ENCODE measurements around the gene ACMSD.

The ACMSD gene

GRCh38 chr2:134865067-134865787, 26.8 kb downstream of the ACMSD start:
- Histone ChIP-seq H3K27ac (ENCODE audit: low read depth in 2 of 2, low read length in 2 of 2) (no peak overlapping the region), H3K36me3 (ENCODE audit: control insufficient read depth in 2 of 2, insufficient read depth in 2 of 2, low read length in 2 of 2) (no peaks in the 10 kb centered on the region), H3K9ac (ENCODE audit: low read depth in 1 of 2, low read length in 2 of 2) (no peak overlapping the region), H3K4me3 (ENCODE audit: low read length in 2 of 2) (no peak overlapping the region), H3K27me3 (ENCODE audit: control insufficient read depth in 2 of 2, insufficient read depth in 2 of 2, low read length in 2 of 2) (no peaks in the 10 kb centered on the region), H3K9me3 (ENCODE audit: control insufficient read depth in 2 of 2, low read length in 2 of 2) (no peaks in the 10 kb centered on the region), H3K4me1 (ENCODE audit: control insufficient read depth in 2 of 2, insufficient read depth in 2 of 2, low read length in 2 of 2) (no peaks in the 10 kb centered on the region)

- Histone ChIP-seq H3K4me3 (ENCODE audit: low read length in 2 of 2) (no peak overlapping the region), H3K9ac (ENCODE audit: low read depth in 1 of 2, low read length in 2 of 2) (no peak overlapping the region), H3K4me1 (ENCODE audit: control insufficient read depth in 2 of 2, insufficient read depth in 2 of 2, low read length in 2 of 2) (no peaks in the 10 kb centered on the region), H3K27me3 (ENCODE audit: control insufficient read depth in 2 of 2, insufficient read depth in 2 of 2, low read length in 2 of 2) (no peaks in the 10 kb centered on the region), H3K9me3 (ENCODE audit: control insufficient read depth in 2 of 2, low read length in 2 of 2) (no peaks in the 10 kb centered on the region), H3K27ac (ENCODE audit: low read depth in 2 of 2, low read length in 2 of 2) (no peak overlapping the region), H3K36me3 (ENCODE audit: control insufficient read depth in 2 of 2, insufficient read depth in 2 of 2, low read length in 2 of 2) (no peaks in the 10 kb centered on the region)
Observed at GRCh38 chr2:134866498-134867099, 28.2 kb downstream of the ACMSD start.

- Histone ChIP-seq H3K4me3 (ENCODE audit: low read length in 2 of 2) (no peak overlapping the region), H3K36me3 (ENCODE audit: control insufficient read depth in 2 of 2, insufficient read depth in 2 of 2, low read length in 2 of 2) (no peaks in the 10 kb centered on the region)
Observed at GRCh38 chr2:134869946-134870736, 31.7 kb downstream of the ACMSD start.

GRCh38 chr2:134873152-134873551, 34.7 kb downstream of the ACMSD start:
- Histone ChIP-seq H3K27me3 (ENCODE audit: control insufficient read depth in 2 of 2, insufficient read depth in 2 of 2, low read length in 2 of 2) (no peaks in the 10 kb centered on the region), H3K4me1 (ENCODE audit: control insufficient read depth in 2 of 2, insufficient read depth in 2 of 2, low read length in 2 of 2) (no peaks in the 10 kb centered on the region), H3K27ac (ENCODE audit: low read depth in 2 of 2, low read length in 2 of 2) (no peak overlapping the region), H3K9ac (ENCODE audit: low read depth in 1 of 2, low read length in 2 of 2) (no peak overlapping the region), H3K9me3 (ENCODE audit: control insufficient read depth in 2 of 2, low read length in 2 of 2) (no peaks in the 10 kb centered on the region), H3K4me3 (ENCODE audit: low read length in 2 of 2) (no peak overlapping the region), H3K36me3 (ENCODE audit: control insufficient read depth in 2 of 2, insufficient read depth in 2 of 2, low read length in 2 of 2) (no peaks in the 10 kb centered on the region)

More at GRCh38 chr2:134869946-134870736, 31.7 kb downstream of the ACMSD start:
- Histone ChIP-seq H3K27me3 (ENCODE audit: control insufficient read depth in 2 of 2, insufficient read depth in 2 of 2, low read length in 2 of 2) (no peaks in the 10 kb centered on the region), H3K4me1 (ENCODE audit: control insufficient read depth in 2 of 2, insufficient read depth in 2 of 2, low read length in 2 of 2) (no peaks in the 10 kb centered on the region), H3K9ac (ENCODE audit: low read depth in 1 of 2, low read length in 2 of 2) (no peak overlapping the region), H3K9me3 (ENCODE audit: control insufficient read depth in 2 of 2, low read length in 2 of 2) (no peaks in the 10 kb centered on the region), H3K27ac (ENCODE audit: low read depth in 2 of 2, low read length in 2 of 2) (no peak overlapping the region)

GRCh38 chr2:134875309-134875708, 36.9 kb downstream of the ACMSD start:
- H3K4me1 ChIP-seq (ENCODE audit: control insufficient read depth in 2 of 2, insufficient read depth in 2 of 2, low read length in 2 of 2), result no peaks in the 10 kb centered on the region
- no peak overlapping the region for H3K9ac ChIP-seq (ENCODE audit: low read depth in 1 of 2, low read length in 2 of 2)
- H3K9me3 ChIP-seq (ENCODE audit: control insufficient read depth in 2 of 2, low read length in 2 of 2), result no peaks in the 10 kb centered on the region
- H3K36me3 ChIP-seq (ENCODE audit: control insufficient read depth in 2 of 2, insufficient read depth in 2 of 2, low read length in 2 of 2), result no peaks in the 10 kb centered on the region
- no peak overlapping the region for H3K4me3 ChIP-seq (ENCODE audit: low read length in 2 of 2)
- H3K27ac ChIP-seq (ENCODE audit: low read depth in 2 of 2, low read length in 2 of 2), result no peak overlapping the region
- H3K27me3 ChIP-seq (ENCODE audit: control insufficient read depth in 2 of 2, insufficient read depth in 2 of 2, low read length in 2 of 2), result no peaks in the 10 kb centered on the region

GRCh38 chr2:134882773-134883172, 44.4 kb downstream of the ACMSD start:
- Histone ChIP-seq H3K9ac (ENCODE audit: low read depth in 1 of 2, low read length in 2 of 2) (no peak overlapping the region), H3K4me3 (ENCODE audit: low read length in 2 of 2) (no peak overlapping the region), H3K4me1 (ENCODE audit: control insufficient read depth in 2 of 2, insufficient read depth in 2 of 2, low read length in 2 of 2) (no peaks in the 10 kb centered on the region), H3K9me3 (ENCODE audit: control insufficient read depth in 2 of 2, low read length in 2 of 2) (no peaks in the 10 kb centered on the region), H3K27ac (ENCODE audit: low read depth in 2 of 2, low read length in 2 of 2) (no peak overlapping the region), H3K27me3 (ENCODE audit: control insufficient read depth in 2 of 2, insufficient read depth in 2 of 2, low read length in 2 of 2) (no peaks in the 10 kb centered on the region), H3K36me3 (ENCODE audit: control insufficient read depth in 2 of 2, insufficient read depth in 2 of 2, low read length in 2 of 2) (no peaks in the 10 kb centered on the region)

GRCh38 chr2:134883552-134884293, 45.3 kb downstream of the ACMSD start:
- Histone ChIP-seq H3K4me1 (ENCODE audit: control insufficient read depth in 2 of 2, insufficient read depth in 2 of 2, low read length in 2 of 2) (no peaks in the 10 kb centered on the region), H3K27me3 (ENCODE audit: control insufficient read depth in 2 of 2, insufficient read depth in 2 of 2, low read length in 2 of 2) (no peaks in the 10 kb centered on the region), H3K36me3 (ENCODE audit: control insufficient read depth in 2 of 2, insufficient read depth in 2 of 2, low read length in 2 of 2) (no peaks in the 10 kb centered on the region), H3K9me3 (ENCODE audit: control insufficient read depth in 2 of 2, low read length in 2 of 2) (no peaks in the 10 kb centered on the region), H3K4me3 (ENCODE audit: low read length in 2 of 2) (no peak overlapping the region), H3K9ac (ENCODE audit: low read depth in 1 of 2, low read length in 2 of 2) (no peak overlapping the region), H3K27ac (ENCODE audit: low read depth in 2 of 2, low read length in 2 of 2) (no peak overlapping the region)

GRCh38 chr2:134884435-134884834, 46.0 kb downstream of the ACMSD start:
- no peak overlapping the region for H3K27ac ChIP-seq (ENCODE audit: low read depth in 2 of 2, low read length in 2 of 2)
- H3K9me3 ChIP-seq (ENCODE audit: control insufficient read depth in 2 of 2, low read length in 2 of 2), result no peaks in the 10 kb centered on the region
- no peak overlapping the region for H3K4me3 ChIP-seq (ENCODE audit: low read length in 2 of 2)
- no peak overlapping the region for H3K9ac ChIP-seq (ENCODE audit: low read depth in 1 of 2, low read length in 2 of 2)
- H3K36me3 ChIP-seq (ENCODE audit: control insufficient read depth in 2 of 2, insufficient read depth in 2 of 2, low read length in 2 of 2), result no peaks in the 10 kb centered on the region
- no peaks in the 10 kb centered on the region for H3K27me3 ChIP-seq (ENCODE audit: control insufficient read depth in 2 of 2, insufficient read depth in 2 of 2, low read length in 2 of 2)
- H3K4me1 ChIP-seq (ENCODE audit: control insufficient read depth in 2 of 2, insufficient read depth in 2 of 2, low read length in 2 of 2), result no peaks in the 10 kb centered on the region

GRCh38 chr2:134892282-134893035, 54.0 kb downstream of the ACMSD start:
- Histone ChIP-seq H3K9ac (ENCODE audit: low read depth in 1 of 2, low read length in 2 of 2) (no peak overlapping the region), H3K27me3 (ENCODE audit: control insufficient read depth in 2 of 2, insufficient read depth in 2 of 2, low read length in 2 of 2) (no peaks in the 10 kb centered on the region), H3K4me1 (ENCODE audit: control insufficient read depth in 2 of 2, insufficient read depth in 2 of 2, low read length in 2 of 2) (no peaks in the 10 kb centered on the region), H3K36me3 (ENCODE audit: control insufficient read depth in 2 of 2, insufficient read depth in 2 of 2, low read length in 2 of 2) (no peaks in the 10 kb centered on the region), H3K9me3 (ENCODE audit: control insufficient read depth in 2 of 2, low read length in 2 of 2) (no peaks in the 10 kb centered on the region), H3K4me3 (ENCODE audit: low read length in 2 of 2) (no peak overlapping the region), H3K27ac (ENCODE audit: low read depth in 2 of 2, low read length in 2 of 2) (no peak overlapping the region)
